SH-SY5Y (cell line): ENCODE data around the gene BOD1L1.

Experiments
- GATA2 ChIP-seq: IDR thresholded peaks from 2 replicates; pipeline ENCODE4 v1.6.1; 2011; ENCODE audit warnings: mild to moderate bottlenecking, low read depth, low read length
- GATA3 ChIP-seq: IDR thresholded peaks from 2 replicates; pipeline ENCODE4 v1.6.1; 2011; ENCODE audit warnings: low read depth, mild to moderate bottlenecking, low read length, moderate library complexity

GRCh38 chr4:13645075-13645474 is 17.6 kb upstream of the BOD1L1 start:
- TF ChIP-seq GATA3 = no peak
- no peak for TF ChIP-seq GATA2
